H9 (cell line): ENCODE measurements around the gene ALG12. TPM values are rescaled to one million over a fixed set of nuclear protein-coding genes. Genes with fewer than 3 reads are reported as not detected.

Source experiments
- DNase-seq: peaks from one replicate; pipeline ENCODE4 v3.0.0-alpha.2; 2017
- H2AFZ ChIP-seq: one replicate; pipeline ENCODE4 v1.6.1; 2013; ENCODE audit warnings: mild to moderate bottlenecking, low read length, control low read depth, moderate library complexity
- H2AK5ac ChIP-seq: 2 replicates; pipeline ENCODE4 v1.6.1; 2013; ENCODE audit warnings: low read length, control low read depth, mixed read lengths; ENCODE audit not compliant: insufficient read length
- H2BK120ac ChIP-seq: one replicate; pipeline ENCODE4 v1.6.1; 2013; ENCODE audit warnings: low read depth, mild to moderate bottlenecking, low read length, control low read depth, inconsistent platforms; ENCODE audit not compliant: poor library complexity, severe bottlenecking
- H2BK12ac ChIP-seq: 2 replicates; pipeline ENCODE4 v1.6.1; 2013; ENCODE audit warnings: low read length, control low read depth, mixed read lengths, low read depth; ENCODE audit not compliant: insufficient read length
- H2BK15ac ChIP-seq: 2 replicates; pipeline ENCODE4 v1.6.1; 2013; ENCODE audit warnings: low read depth, low read length, control low read depth
- H2BK20ac ChIP-seq: one replicate; pipeline ENCODE4 v1.6.1; 2013; ENCODE audit warnings: low read depth, mild to moderate bottlenecking, low read length, control low read depth, inconsistent platforms; ENCODE audit not compliant: poor library complexity, severe bottlenecking
- H2BK5ac ChIP-seq: 2 replicates; pipeline ENCODE4 v1.6.1; 2013; ENCODE audit warnings: low read length, control low read depth, mixed read lengths; ENCODE audit not compliant: insufficient read length
- H3K14ac ChIP-seq: 2 replicates; pipeline ENCODE4 v1.6.1; 2013; ENCODE audit warnings: low read length, control low read depth; ENCODE audit not compliant: insufficient read depth
- H3K18ac ChIP-seq: 2 replicates; pipeline ENCODE4 v1.6.1; 2013; ENCODE audit warnings: low read depth, mild to moderate bottlenecking, mixed read lengths, low read length, control low read depth; ENCODE audit not compliant: insufficient read length
- H3K23ac ChIP-seq: 2 replicates; pipeline ENCODE4 v1.6.1; 2013; ENCODE audit warnings: low read length, control low read depth, mixed read lengths, low read depth; ENCODE audit not compliant: insufficient read length
- H3K23me2 ChIP-seq: 2 replicates; pipeline ENCODE4 v1.6.1; 2013; ENCODE audit warnings: low read depth, mild to moderate bottlenecking, mixed read lengths, low read length, control low read depth; ENCODE audit not compliant: insufficient read length, poor library complexity, severe bottlenecking
- H3K27ac ChIP-seq: 2 replicates; pipeline ENCODE4 v1.5.1; 2013; ENCODE audit warnings: low read length, control low read depth, mixed read lengths, low read depth; ENCODE audit not compliant: insufficient read length
- H3K27me3 ChIP-seq: 2 replicates; pipeline ENCODE4 v1.6.1; 2013; ENCODE audit warnings: low read length, control low read depth, inconsistent platforms; ENCODE audit not compliant: insufficient read depth
- H3K4ac ChIP-seq: 2 replicates; pipeline ENCODE4 v1.6.1; 2013; ENCODE audit warnings: low read depth, mild to moderate bottlenecking, control low read depth, inconsistent platforms, low read length, moderate library complexity
- H3K4me1 ChIP-seq: 2 replicates; pipeline ENCODE4 v1.6.1; 2013; ENCODE audit warnings: low read length, control low read depth, inconsistent platforms; ENCODE audit not compliant: insufficient read depth
- H3K4me2 ChIP-seq: 2 replicates; pipeline ENCODE4 v1.6.1; 2013; ENCODE audit warnings: low read length, control low read depth, mixed read lengths; ENCODE audit not compliant: insufficient read length, insufficient read depth
- H3K56ac ChIP-seq: 2 replicates; pipeline ENCODE4 v1.6.1; 2013; ENCODE audit warnings: low read depth, mild to moderate bottlenecking, mixed read lengths, low read length, control low read depth; ENCODE audit not compliant: insufficient read length
- H3K79me1 ChIP-seq: 2 replicates; pipeline ENCODE4 v1.6.1; 2013; ENCODE audit warnings: low read depth, mild to moderate bottlenecking, moderate library complexity, low read length, control low read depth, inconsistent platforms; ENCODE audit not compliant: insufficient read depth, poor library complexity, severe bottlenecking
- H3K79me2 ChIP-seq: 2 replicates; pipeline ENCODE4 v1.6.1; 2013; ENCODE audit warnings: low read length, control low read depth, inconsistent platforms; ENCODE audit not compliant: insufficient read depth
- H3K9ac ChIP-seq: 2 replicates; pipeline ENCODE4 v1.6.1; 2013; ENCODE audit warnings: low read length, control low read depth, mixed read lengths; ENCODE audit not compliant: insufficient read length; ENCODE audit errors: extremely low read depth
- H3K9me3 ChIP-seq: one replicate; pipeline ENCODE4 v1.6.1; 2013; ENCODE audit warnings: low read depth, low read length, inconsistent platforms; ENCODE audit not compliant: control insufficient read depth
- H3T11ph ChIP-seq: one replicate; pipeline ENCODE4 v1.6.1; 2013; ENCODE audit warnings: mild to moderate bottlenecking, low read length, control low read depth, inconsistent platforms
- H4K20me1 ChIP-seq: one replicate; pipeline ENCODE4 v1.6.1; 2013; ENCODE audit not compliant: control insufficient read depth, insufficient read length, insufficient read depth
- H4K5ac ChIP-seq: 2 replicates; pipeline ENCODE4 v1.6.1; 2013; ENCODE audit warnings: low read depth, mild to moderate bottlenecking, mixed read lengths, low read length, control low read depth; ENCODE audit not compliant: insufficient read length
- H4K8ac ChIP-seq: replicated peaks from 2 replicates; pipeline ENCODE4 v1.6.1; 2013; ENCODE audit warnings: low read length, control low read depth, mixed read lengths, low read depth; ENCODE audit not compliant: insufficient read length
- H4K91ac ChIP-seq: 2 replicates; pipeline ENCODE4 v1.6.1; 2013; ENCODE audit warnings: low read depth, mild to moderate bottlenecking, moderate library complexity, mixed read lengths, low read length, control low read depth; ENCODE audit not compliant: insufficient read length
- H3K27ac Mint-ChIP-seq, 3 experiments: 2 replicates in 2 of 3; 3 replicates in 1 of 3; pipeline ENCODE4 v1.8.0; 2020 to 2021; ENCODE audit warnings: mixed read lengths in 3 of 3, mild to moderate bottlenecking in 1 of 3, moderate library complexity in 1 of 3
- H3K27me3 Mint-ChIP-seq: 2 replicates; pipeline ENCODE4 v1.8.0; 2021; ENCODE audit warnings: low read depth, mild to moderate bottlenecking, moderate library complexity, mixed read lengths
- H3K36me3 Mint-ChIP-seq, 3 experiments: 2 replicates in 2 of 3; 3 replicates in 1 of 3; pipeline ENCODE4 v1.8.0; 2020 to 2021; ENCODE audit warnings: low read depth in 3 of 3, mixed read lengths in 3 of 3; ENCODE audit not compliant: insufficient read depth in 1 of 3
- H3K4me1 Mint-ChIP-seq, 2 experiments: 2 replicates each; pipeline ENCODE4 v1.8.0; 2020; ENCODE audit warnings: mixed read lengths in 2 of 2
- H3K4me3 Mint-ChIP-seq, 2 experiments: 2 replicates in 1 of 2; 3 replicates in 1 of 2; pipeline ENCODE4 v1.8.0; 2020 to 2021; ENCODE audit warnings: mild to moderate bottlenecking in 2 of 2, mixed read lengths in 2 of 2, moderate library complexity in 1 of 2
- H3K9me3 Mint-ChIP-seq, 2 experiments: 2 replicates in 1 of 2; 3 replicates in 1 of 2; pipeline ENCODE4 v1.8.0; 2020; ENCODE audit warnings: mild to moderate bottlenecking in 2 of 2, mixed read lengths in 2 of 2, moderate library complexity in 1 of 2
- CTCF ChIP-seq: fragments of 200-600 bp; sonication (generic); conservative IDR thresholded peaks from 3 replicates; pipeline ENCODE4 v1.8.0; 2021; ENCODE audit warnings: antibody characterized with exemption, mild to moderate bottlenecking
- WGBS: extraction: QIAGEN DNeasy Blood & Tissue Kit; methylation state at CpG from one replicate; pipeline ENCODE4 v1.1.7; 2013; ENCODE audit warnings: missing lambda C conversion rate, low lambda C conversion rate, mixed read lengths; ENCODE audit not compliant: insufficient read length; ENCODE audit errors: extremely low coverage; 5-methylcytosine and 5-hydroxymethylcytosine counted together
- total RNA-seq: library from RNA; stranded (reverse); gene quantifications from 2 replicates; pipeline ENCODE4 v1.2.1, GENCODE V29; 2021

Gene ALG12
- total RNA-seq, 1 experiment from 2014 or later: 19.2 TPM

DNA sequence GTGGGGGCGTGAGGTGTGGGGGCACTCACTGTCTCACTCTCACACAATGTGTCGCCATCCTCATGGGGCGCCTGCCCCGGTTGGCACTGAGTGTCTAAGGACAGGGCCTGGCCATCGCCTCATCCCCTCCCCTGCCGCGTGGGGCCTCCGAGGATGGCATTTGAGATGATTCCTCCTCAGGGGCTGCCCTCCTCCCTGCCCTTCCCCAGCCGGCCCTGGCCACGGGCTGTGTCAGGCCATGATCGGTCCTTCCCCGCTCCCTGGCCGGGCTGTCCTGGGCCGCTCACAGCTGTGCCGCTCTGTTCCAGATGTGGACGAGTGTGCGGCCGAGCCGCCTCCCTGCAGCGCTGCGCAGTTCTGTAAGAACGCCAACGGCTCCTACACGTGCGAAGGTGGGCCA lies 4.7 kb upstream of the ALG12 start:
- Histone ChIP-seq H3T11ph (no peak overlapping the region), H3K18ac (no peak overlapping the region), H4K8ac (no peak overlapping the region), H2BK20ac (no peak overlapping the region), H2BK15ac (no peak overlapping the region), H3K27me3 (no peaks in the 10 kb centered on the region), H2AK5ac (no peak overlapping the region), H2BK5ac (no peak overlapping the region), H4K91ac (no peak overlapping the region), H2BK120ac (no peak overlapping the region), H2BK12ac (no peak overlapping the region), H3K4me1 (no peaks in the 10 kb centered on the region), H3K23ac (no peak overlapping the region), H3K27ac (no peak overlapping the region), H3K23me2 (peaks cover 6% of the 10 kb centered on the region), H3K4ac (no peak overlapping the region), H4K20me1 (no peaks in the 10 kb centered on the region), H3K79me2 (no peaks in the 10 kb centered on the region), H4K5ac (no peak overlapping the region), H2AFZ (no peak overlapping the region), H3K14ac (no peak overlapping the region; the same call in 1 of the 2 replicates), H3K9ac (no peak overlapping the region), H3K79me1 (no peaks in the 10 kb centered on the region), H3K9me3 (no peaks in the 10 kb centered on the region), H3K56ac (no peak overlapping the region), H3K4me2 (no peak overlapping the region)
- Mint-ChIP-seq H3K4me1 (peaks cover 3 to 8% of the 10 kb centered on the region in 2 experiments; a peak in 3 of 4 replicates), H3K27me3 (peaks cover 2% of the 10 kb centered on the region; the same call in 1 of the 2 replicates), H3K36me3 (peaks cover 0 to 29% (median 11%) of the 10 kb centered on the region in 3 experiments; a peak in 6 of 7 replicates), H3K4me3 (no peak overlapping the region), H3K27ac (no peak overlapping the region), H3K9me3 (no peaks in the 10 kb centered on the region)
- no peak for DNase-seq
- TF ChIP-seq CTCF: no peak
- no CpG with 5 or more reads among the region's 25 CpGs for WGBS
